Activated B cell treated with CpG ODN at 0.5 μM for 24 hours (primary cell): ENCODE results near the gene TIGAR. TPM values are rescaled to one million over a fixed set of nuclear protein-coding genes. Genes with fewer than 3 reads are reported as not detected.

Experiments
- ATAC-seq: fragments of 200-7000 bp; cut with Tn5 transposase; one replicate; pipeline ENCODE4 v1.10.0; 2021; ENCODE audit warnings: low read depth, mild to moderate bottlenecking, moderate library complexity
- CTCF ChIA-PET: fragments of 350-600 bp; sonication (Branson Sonifier 250); formaldehyde crosslinking; loops from one replicate; lab custom pipeline; 2021; ENCODE audit warnings: antibody characterized with exemption; lab: Charles Lee
- POLR2A ChIA-PET: fragments of 350-600 bp; sonication (Branson Sonifier 250); formaldehyde crosslinking; loops from one replicate; lab custom pipeline; 2021; ENCODE audit warnings: antibody characterized with exemption; lab: Charles Lee
- DNase-seq: peaks from one replicate; pipeline ENCODE4 v3.0.0; 2022
- H3K27ac Mint-ChIP-seq: one replicate; pipeline ENCODE4 v1.8.0; 2020; ENCODE audit warnings: mixed read lengths
- H3K27me3 Mint-ChIP-seq: one replicate; pipeline ENCODE4 v1.8.0; 2021; ENCODE audit warnings: mixed read lengths
- H3K36me3 Mint-ChIP-seq: one replicate; pipeline ENCODE4 v1.8.0; 2021; ENCODE audit warnings: low read depth, mixed read lengths
- H3K4me1 Mint-ChIP-seq: one replicate; pipeline ENCODE4 v1.8.0; 2021; ENCODE audit warnings: mixed read lengths
- H3K4me3 Mint-ChIP-seq: one replicate; pipeline ENCODE4 v1.8.0; 2020; ENCODE audit warnings: mild to moderate bottlenecking, mixed read lengths
- H3K9me3 Mint-ChIP-seq: one replicate; pipeline ENCODE4 v1.8.0; 2020; ENCODE audit warnings: mixed read lengths
- intact Hi-C: fragments of 100-400 bp; cut with micrococcal nuclease; formaldehyde crosslinking; loops from one replicate; pipeline ENCODE4 v1.15.1; 2024
- total RNA-seq: library from RNA; stranded (reverse); gene quantifications from 2 replicates; pipeline ENCODE4 v1.2.3, GENCODE V29; 2022
- TF ChIP-seq, protein P1 (sequence below): fragments of 200-600 bp; IDR thresholded peaks from one replicate; pipeline ENCODE4 v1.8.0; 2022; ENCODE audit warnings: antibody characterized with exemption, mild to moderate bottlenecking

Gene TIGAR
- total RNA-seq, 1 donor from 2014 or later, result 10.2 TPM

GRCh38 chr12:4380332-4380731 is 59.3 kb downstream of the TIGAR start:
- ChIA-PET CTCF (no interaction called here), POLR2A (no interaction called here)
- TF ChIP-seq, protein P1, sequence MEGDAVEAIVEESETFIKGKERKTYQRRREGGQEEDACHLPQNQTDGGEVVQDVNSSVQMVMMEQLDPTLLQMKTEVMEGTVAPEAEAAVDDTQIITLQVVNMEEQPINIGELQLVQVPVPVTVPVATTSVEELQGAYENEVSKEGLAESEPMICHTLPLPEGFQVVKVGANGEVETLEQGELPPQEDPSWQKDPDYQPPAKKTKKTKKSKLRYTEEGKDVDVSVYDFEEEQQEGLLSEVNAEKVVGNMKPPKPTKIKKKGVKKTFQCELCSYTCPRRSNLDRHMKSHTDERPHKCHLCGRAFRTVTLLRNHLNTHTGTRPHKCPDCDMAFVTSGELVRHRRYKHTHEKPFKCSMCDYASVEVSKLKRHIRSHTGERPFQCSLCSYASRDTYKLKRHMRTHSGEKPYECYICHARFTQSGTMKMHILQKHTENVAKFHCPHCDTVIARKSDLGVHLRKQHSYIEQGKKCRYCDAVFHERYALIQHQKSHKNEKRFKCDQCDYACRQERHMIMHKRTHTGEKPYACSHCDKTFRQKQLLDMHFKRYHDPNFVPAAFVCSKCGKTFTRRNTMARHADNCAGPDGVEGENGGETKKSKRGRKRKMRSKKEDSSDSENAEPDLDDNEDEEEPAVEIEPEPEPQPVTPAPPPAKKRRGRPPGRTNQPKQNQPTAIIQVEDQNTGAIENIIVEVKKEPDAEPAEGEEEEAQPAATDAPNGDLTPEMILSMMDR, result no peak
- peaks cover 14% of the 10 kb centered on the region for H3K27me3 Mint-ChIP-seq
- no peaks in the 10 kb centered on the region for H3K9me3 Mint-ChIP-seq
- H3K4me3 Mint-ChIP-seq, result no peak overlapping the region
- intact Hi-C loops, result no loop called here
- DNase-seq (no peak), ATAC-seq (no peak)
- no peaks in the 10 kb centered on the region for H3K36me3 Mint-ChIP-seq
- no peak overlapping the region for H3K27ac Mint-ChIP-seq
- no peaks in the 10 kb centered on the region for H3K4me1 Mint-ChIP-seq

- Mint-ChIP-seq H3K4me3 (no peak overlapping the region), H3K36me3 (no peaks in the 10 kb centered on the region), H3K9me3 (no peaks in the 10 kb centered on the region), H3K27ac (no peak overlapping the region), H3K27me3 (peaks cover 9% of the 10 kb centered on the region), H3K4me1 (no peaks in the 10 kb centered on the region)
- ChIA-PET CTCF (no interaction called here), POLR2A (interaction anchor here (0.7 kb wide), 1 partner anchor 110 kb away, joined by 4 read pairs; no protein-coding TSS in a partner anchor)
- DNase-seq (no peak), ATAC-seq (no peak)
- TF ChIP-seq, protein P1, result no peak
- intact Hi-C loops, result no loop called here
Measured at GRCh38 chr12:4383304-4383865, 62.4 kb downstream of the TIGAR start.

DNA sequence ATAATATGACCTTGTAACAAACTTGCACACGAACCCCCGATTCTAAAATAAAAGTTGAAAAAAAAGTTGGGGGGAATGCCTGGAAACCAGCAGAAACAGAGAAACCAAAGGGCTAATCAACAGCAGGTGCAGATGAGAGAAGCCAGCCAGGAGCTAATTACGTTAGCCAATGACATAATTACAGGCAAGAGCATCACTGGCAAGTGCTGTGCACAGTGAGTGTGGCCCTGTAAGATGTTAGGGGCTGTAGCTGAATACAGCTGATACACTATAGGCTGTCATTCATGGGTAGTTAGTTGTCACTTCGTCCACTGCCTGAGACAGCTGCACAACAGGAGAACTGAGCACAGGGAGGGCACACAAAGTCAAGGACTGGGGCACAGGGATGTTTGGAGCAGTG is 65.8 kb downstream of the TIGAR start:
- CTCF ChIA-PET, result no interaction called here
- POLR2A ChIA-PET, result no interaction called here
- intact Hi-C loops, result no loop called here
- Mint-ChIP-seq H3K36me3 (no peaks in the 10 kb centered on the region), H3K27ac (no peak overlapping the region), H3K4me3 (no peak overlapping the region), H3K4me1 (no peaks in the 10 kb centered on the region), H3K9me3 (no peaks in the 10 kb centered on the region), H3K27me3 (peaks cover 7% of the 10 kb centered on the region)
- DNase-seq, result no peak
- TF ChIP-seq, protein P1, result no peak
- ATAC-seq, result no peak

GRCh38 chr12:4387607-4388006 is 66.6 kb downstream of the TIGAR start:
- ChIA-PET CTCF (no interaction called here), POLR2A (no interaction called here)
- Mint-ChIP-seq H3K4me3 (no peak overlapping the region), H3K27me3 (peaks cover 10% of the 10 kb centered on the region), H3K27ac (no peak overlapping the region), H3K36me3 (no peaks in the 10 kb centered on the region), H3K9me3 (no peaks in the 10 kb centered on the region), H3K4me1 (no peaks in the 10 kb centered on the region)
- DNase-seq (no peak), ATAC-seq (no peak)
- intact Hi-C loops, result no loop called here
- TF ChIP-seq, protein P1, result no peak

GRCh38 chr12:4388032-4388431 is 67.0 kb downstream of the TIGAR start:
- TF ChIP-seq, protein P1, result no peak
- CTCF ChIA-PET, result no interaction called here
- no peaks in the 10 kb centered on the region for H3K36me3 Mint-ChIP-seq
- H3K9me3 Mint-ChIP-seq, result no peaks in the 10 kb centered on the region
- intact Hi-C loops, result no loop called here
- H3K27me3 Mint-ChIP-seq, result peaks cover 15% of the 10 kb centered on the region
- POLR2A ChIA-PET, result no interaction called here
- DNase-seq, result no peak
- H3K4me1 Mint-ChIP-seq, result no peaks in the 10 kb centered on the region
- ATAC-seq, result no peak
- H3K4me3 Mint-ChIP-seq, result no peak overlapping the region
- no peak overlapping the region for H3K27ac Mint-ChIP-seq
